ENCODE data around the gene DNAJC5. TPM values are rescaled to one million over a fixed set of nuclear protein-coding genes. Genes with fewer than 3 reads are reported as not detected.

The DNAJC5 gene
- total and polyA plus RNA-seq, 2 of the 8 experiments (the other 6 are each of a cell fraction or from before 2014, with no cell fraction given), result 19.2 to 31.2 TPM

DNA sequence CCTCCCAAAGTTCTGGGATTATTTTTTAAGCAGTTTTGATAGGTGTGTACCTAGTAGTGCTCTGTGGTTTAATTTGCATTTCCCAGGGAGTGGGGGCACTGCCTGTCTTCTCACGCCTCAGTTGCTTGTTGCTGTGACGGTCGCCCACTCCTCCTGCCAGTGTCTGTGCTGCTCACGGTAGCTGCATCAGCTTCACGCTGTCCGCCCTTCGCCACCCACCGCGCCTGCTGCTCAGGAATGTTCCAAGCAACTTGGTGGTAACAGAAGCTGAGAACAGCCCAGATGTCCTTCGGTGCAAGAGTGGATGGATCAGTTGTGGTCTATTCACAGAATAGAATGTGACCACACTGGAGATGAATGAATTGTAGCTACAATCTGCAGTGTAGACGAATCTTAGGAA lies 22.9 kb downstream of the DNAJC5 start:
- H3K14ac ChIP-seq (ENCODE audit: insufficient read length), result no peak overlapping the region
- no peaks in the 10 kb centered on the region for H3K79me1 ChIP-seq (ENCODE audit: low read depth, low read length)
- WGBS, 2 experiments (ENCODE audit: extremely low coverage in 1 of 2, insufficient coverage in 1 of 2, insufficient read length in 1 of 2, insufficient replicate concordance in 2 of 2, low coverage in 1 of 2, low lambda C conversion rate in 2 of 2, missing lambda C conversion rate in 1 of 2), result 93% methylated on average over 11 of the region's 11 CpGs; no CpG with 5 or more reads in 1 of the 2 experiments
- no peak overlapping the region for H4K5ac ChIP-seq (ENCODE audit: insufficient read length, low read depth, low read length)
- no peak overlapping the region for H3K27ac ChIP-seq (ENCODE audit: low read depth, low read length)
- no peaks in the 10 kb centered on the region for H3K27me3 ChIP-seq (replicated peaks in 1 of 4; ENCODE audit: control insufficient read depth in 3 of 4, extremely low read depth in 1 of 4, insufficient read depth in 3 of 4, low read length in 3 of 4)
- H2BK15ac ChIP-seq (ENCODE audit: low read length), result no peak overlapping the region
- H3K4me2 ChIP-seq (ENCODE audit: insufficient read depth in 1 of 2, low read depth in 2 of 2, low read length in 2 of 2), result no peak overlapping the region
- no peak overlapping the region for H3K23ac ChIP-seq (ENCODE audit: insufficient read length)
- TF ChIP-seq RFX5 (IDR thresholded peaks at IDR 0.05; ENCODE audit: borderline replicate concordance, low read depth, low read length) (no peak), SP4 (IDR thresholded peaks at IDR 0.05; ENCODE audit: low read length) (no peak), KDM4A (IDR thresholded peaks at IDR 0.05; ENCODE audit: low read depth, low read length, severe bottlenecking) (no peak), TEAD4 (IDR thresholded peaks at IDR 0.05; ENCODE audit: low read depth, low read length) (no peak), TBP (IDR thresholded peaks at IDR 0.05; ENCODE audit: low read depth, low read length) (no peak), SIN3A (conservative IDR thresholded peaks at IDR 0.05 in 1 of 2, IDR thresholded peaks at IDR 0.05 in 1 of 2; ENCODE audit: low read depth in 1 of 2, low read length in 2 of 2) (no peak), SRF (IDR thresholded peaks at IDR 0.05; ENCODE audit: low read depth, low read length) (no peak), GABPA (IDR thresholded peaks at IDR 0.05; ENCODE audit: borderline replicate concordance, insufficient read depth, low read length) (no peak), TCF12 (IDR thresholded peaks at IDR 0.05; ENCODE audit: low read depth, low read length) (no peak)
- TF ChIP-seq, protein P1, sequence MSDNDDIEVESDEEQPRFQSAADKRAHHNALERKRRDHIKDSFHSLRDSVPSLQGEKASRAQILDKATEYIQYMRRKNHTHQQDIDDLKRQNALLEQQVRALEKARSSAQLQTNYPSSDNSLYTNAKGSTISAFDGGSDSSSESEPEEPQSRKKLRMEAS (IDR thresholded peaks at IDR 0.05), result no peak
- H3K18ac ChIP-seq (ENCODE audit: extremely low read depth, low read length), result no peak overlapping the region
- H3K79me2 ChIP-seq (ENCODE audit: control insufficient read depth in 1 of 2, insufficient read depth in 2 of 2, low read length in 2 of 2), result peaks cover 0 to 14% of the 10 kb centered on the region in 2 experiments; a peak in 1 of 4 replicates
- no peaks in the 10 kb centered on the region; a peak in 1 of 4 replicates for H3K9me3 ChIP-seq (ENCODE audit: insufficient read depth in 2 of 2, low read depth in 1 of 2, low read length in 1 of 2)
- H2BK5ac ChIP-seq (ENCODE audit: low read depth, low read length), result no peak overlapping the region
- H3K23me2 ChIP-seq (ENCODE audit: low read depth, low read length), result no peaks in the 10 kb centered on the region
- CTCF ChIA-PET (ENCODE audit: partially characterized antibody), result interaction anchor here (0.6 to 1.7 kb wide), 7 partner anchors 9 to 130 kb away, joined by 3 to 7 read pairs (median 5); partner anchors contain the start of gene TPD52L2
- POLR2A ChIA-PET (ENCODE audit: partially characterized antibody), result interaction anchor here (0.8 kb wide), 1 partner anchor 54 kb away, joined by 3 read pairs; no protein-coding TSS in a partner anchor
- no peak for DNase-seq (ENCODE audit: low read depth in 1 of 2, low spot score in 2 of 2)
- no peak overlapping the region for H2BK120ac ChIP-seq (replicated peaks; ENCODE audit: low read depth, low read length)
- FAIRE-seq, result no peak
- H3K4ac ChIP-seq (replicated peaks; ENCODE audit: insufficient read length, low read depth, low read length), result no peak overlapping the region
- H3K36me3 ChIP-seq (ENCODE audit: control insufficient read depth in 2 of 4, insufficient read depth in 4 of 4, low read length in 3 of 4), result no peaks in the 10 kb centered on the region
- H2AK5ac ChIP-seq (ENCODE audit: low read depth, low read length), result no peak overlapping the region
- no peak overlapping the region for H2BK12ac ChIP-seq (ENCODE audit: low read depth, low read length)
- no peaks in the 10 kb centered on the region; a peak in 2 of 7 replicates for H3K4me1 ChIP-seq (replicated peaks in 1 of 4; ENCODE audit: control insufficient read depth in 3 of 4, insufficient read depth in 4 of 4, low read length in 3 of 4)
- H4K20me1 ChIP-seq (replicated peaks in 1 of 2; ENCODE audit: control insufficient read depth in 1 of 2, insufficient read depth in 2 of 2, low read length in 2 of 2), result peaks cover 0 to 2% of the 10 kb centered on the region in 2 experiments
- no peak overlapping the region for H4K91ac ChIP-seq (replicated peaks; ENCODE audit: insufficient read length, low read length)
- no peak overlapping the region for H2AFZ ChIP-seq (ENCODE audit: low read length)
- H2BK20ac ChIP-seq (ENCODE audit: low read length), result no peak overlapping the region
- no peak overlapping the region for H3K56ac ChIP-seq (replicated peaks; ENCODE audit: insufficient read length, low read depth, low read length)
- no peak overlapping the region; a peak in 1 of 7 replicates for H3K9ac ChIP-seq (replicated peaks in 1 of 4; ENCODE audit: extremely low read depth in 1 of 4, low read depth in 3 of 4, low read length in 3 of 4)
- H3K4me3 ChIP-seq (ENCODE audit: extremely low read depth in 1 of 4, insufficient read depth in 2 of 4, low read depth in 3 of 4, low read length in 4 of 4), result no peak overlapping the region
- no peak overlapping the region for H4K8ac ChIP-seq (ENCODE audit: extremely low read depth, insufficient read depth, low read length)

Data from H1 (cell line).